ENCODE data around the gene IDI2.
"Not testable (repeated sequence)": the region's sequence is repeated elsewhere in the genome, so short reads cannot be mapped to it uniquely, and the experiment has no call there.

Gene IDI2

DNA sequence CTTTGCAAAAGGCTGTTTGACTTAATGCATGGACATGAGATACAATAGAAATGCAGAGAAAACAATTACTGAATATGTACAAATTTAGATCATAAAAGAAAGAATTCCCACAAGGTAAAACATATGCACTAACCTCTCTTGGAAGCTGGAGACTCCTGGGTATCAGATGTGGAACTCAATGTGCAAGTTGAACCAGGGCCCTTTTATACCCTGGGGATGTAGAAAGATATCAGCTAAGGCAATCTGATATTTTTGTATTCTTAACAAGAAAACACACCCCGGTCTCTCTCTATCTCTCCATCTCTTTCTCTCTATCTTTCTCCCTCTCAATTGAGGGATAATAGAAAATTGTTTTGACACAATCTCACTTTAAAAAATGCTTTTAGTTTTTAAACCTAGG is at the start of gene IDI2:
Gene IDI2 (minus strand): TSS at position 177 of the 400 bp plus-strand sequence. CDS start 1,136 bp downstream, outside the sequence.
- DNase-seq = no peak

DNA sequence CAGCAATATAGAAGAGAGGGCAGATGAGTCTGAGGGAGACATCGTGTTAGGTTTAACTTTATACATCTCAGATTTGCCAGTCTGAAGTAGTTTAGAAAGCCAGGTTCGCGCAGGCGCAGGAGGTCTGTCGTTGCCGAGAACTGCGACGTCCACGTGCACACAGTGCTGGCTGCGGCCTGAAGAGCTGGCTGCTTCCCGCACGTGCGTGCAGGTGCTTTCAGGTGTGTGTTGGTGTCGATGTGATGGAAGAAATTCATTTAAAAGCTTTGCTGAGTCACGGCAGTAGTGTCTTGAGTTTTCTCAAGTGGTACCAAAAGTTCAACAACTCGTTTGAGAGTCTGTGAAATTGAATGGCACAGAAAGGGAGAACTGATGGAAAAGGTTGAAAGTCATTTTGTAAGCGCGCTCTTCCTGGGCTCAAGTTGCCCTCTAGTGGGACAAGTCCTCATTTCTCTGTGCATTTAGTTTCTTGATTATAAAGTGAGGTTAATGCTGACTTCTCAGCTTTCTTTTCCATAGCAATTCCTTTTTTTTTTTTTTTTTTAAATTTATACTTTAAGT is 49.2 kb upstream of the IDI2 start:
- DNase-seq = peak; percentile 26

DNA sequence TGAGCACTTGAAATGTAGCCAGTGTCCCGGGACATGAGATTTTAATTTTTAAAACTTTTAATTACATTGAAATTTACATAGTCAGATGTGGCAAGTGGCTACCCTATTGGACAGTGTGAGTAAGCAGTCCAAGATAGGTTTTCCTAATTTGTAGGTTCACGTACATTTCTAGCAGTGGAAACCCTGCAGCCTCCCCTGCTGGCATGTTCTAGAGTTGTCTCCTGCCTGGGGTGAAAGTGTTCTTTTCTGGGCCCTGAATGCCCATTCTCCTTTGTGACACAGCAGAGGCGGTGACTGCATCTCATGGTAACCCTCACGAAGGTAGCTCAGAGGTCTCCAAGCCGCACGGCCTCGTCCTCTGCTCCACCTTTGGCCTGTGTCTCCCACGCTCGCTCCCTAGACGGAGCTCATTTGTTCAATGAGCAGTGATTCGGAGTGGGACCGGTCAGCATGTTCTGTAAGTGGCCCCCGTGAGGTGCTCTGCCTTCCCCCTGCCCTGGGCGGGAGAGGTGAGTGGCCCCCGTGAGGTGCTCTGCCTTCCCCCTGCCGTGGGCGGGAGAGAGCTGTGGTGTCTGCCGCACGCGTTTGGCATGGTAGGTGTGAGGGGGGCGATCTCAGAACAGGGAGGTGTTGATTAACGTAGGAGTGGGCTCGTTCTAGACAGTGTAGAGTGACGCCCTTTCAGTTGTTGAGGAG is 48.5 kb upstream of the IDI2 start:
- DNase-seq = no peak

DNA sequence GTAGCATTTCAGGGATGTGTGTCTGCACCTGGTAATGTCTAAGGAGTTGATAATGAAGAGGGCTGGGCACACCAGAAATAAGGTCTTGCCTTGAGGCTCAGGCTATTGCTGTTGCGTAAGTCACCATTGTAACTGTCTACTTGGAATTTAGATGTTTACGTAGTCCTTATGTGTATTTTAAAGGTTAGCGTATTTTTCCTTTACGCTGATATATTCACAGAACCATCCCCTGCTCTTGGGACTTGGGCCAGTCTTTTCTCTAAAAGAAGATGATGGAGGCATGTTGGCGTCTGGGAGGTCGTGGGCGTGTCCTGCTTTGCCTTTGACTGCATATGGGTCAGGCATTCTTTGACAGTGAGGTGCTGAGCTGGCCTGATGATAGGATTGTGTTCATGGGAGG is 45.3 kb upstream of the IDI2 start:
- no peak for DNase-seq

DNA sequence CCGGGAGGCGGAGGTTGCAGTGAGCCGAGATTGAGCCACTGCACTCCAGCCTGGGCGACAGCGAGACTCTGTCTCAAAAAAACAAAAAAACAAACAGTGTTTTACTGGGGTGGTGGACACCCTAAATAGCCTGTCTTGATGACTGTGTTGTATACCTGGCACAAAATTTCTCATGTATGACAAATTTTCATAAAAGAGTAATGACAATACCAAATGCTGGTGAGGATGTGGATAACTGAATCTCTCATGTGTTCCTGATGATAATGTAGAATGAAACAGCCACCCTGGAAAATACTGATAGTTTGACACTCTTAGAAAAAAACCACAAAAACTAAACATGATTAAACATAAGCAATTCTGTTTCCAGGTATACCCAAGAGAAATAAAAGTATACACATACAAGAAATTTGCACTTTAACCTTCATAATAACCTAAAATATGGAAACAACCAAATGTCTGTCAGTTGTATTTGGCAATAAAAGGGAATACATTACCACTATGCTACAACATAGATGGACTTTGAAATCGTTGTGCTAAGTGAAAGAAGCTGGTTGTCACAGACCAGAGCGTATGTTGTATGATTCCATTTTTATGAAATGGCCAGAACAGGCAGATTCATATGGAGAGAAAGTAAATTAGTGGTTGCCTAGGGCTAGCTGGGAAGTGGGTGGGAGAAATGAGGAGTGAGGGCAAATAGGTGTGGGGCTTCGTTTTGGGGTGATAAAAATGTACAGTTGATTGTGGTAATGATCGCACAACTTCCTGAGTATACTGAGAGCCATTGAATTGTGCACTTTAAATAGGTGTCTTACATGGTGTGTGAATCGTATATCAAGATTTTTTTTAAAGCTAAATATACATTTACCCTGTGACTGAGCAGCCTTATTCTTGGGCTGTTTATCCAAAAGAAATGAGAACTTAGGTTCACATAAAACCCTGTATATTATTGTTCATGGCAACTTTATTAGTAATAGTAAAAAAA is 43.0 kb upstream of the IDI2 start:
- no peak for DNase-seq

DNA sequence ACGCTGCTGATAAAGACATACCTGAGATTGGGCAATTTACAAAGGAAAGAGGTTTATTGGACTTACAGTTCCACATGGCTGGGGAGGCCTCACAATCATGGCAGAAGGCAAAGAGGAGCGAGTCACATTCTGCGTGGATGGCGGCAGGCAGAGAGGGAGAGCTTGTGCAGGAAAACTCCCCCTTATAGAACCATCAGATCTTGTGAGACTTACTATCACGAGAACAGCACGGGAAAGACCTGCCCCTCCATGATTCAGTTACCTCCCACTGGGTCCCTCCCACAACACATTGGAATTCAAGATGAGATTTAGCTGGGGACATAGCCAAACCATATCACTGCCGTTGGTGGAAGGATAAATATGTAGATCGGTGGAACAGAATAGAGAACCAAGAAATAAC is 41.1 kb upstream of the IDI2 start:
- DNase-seq = not testable (repeated sequence)

DNA sequence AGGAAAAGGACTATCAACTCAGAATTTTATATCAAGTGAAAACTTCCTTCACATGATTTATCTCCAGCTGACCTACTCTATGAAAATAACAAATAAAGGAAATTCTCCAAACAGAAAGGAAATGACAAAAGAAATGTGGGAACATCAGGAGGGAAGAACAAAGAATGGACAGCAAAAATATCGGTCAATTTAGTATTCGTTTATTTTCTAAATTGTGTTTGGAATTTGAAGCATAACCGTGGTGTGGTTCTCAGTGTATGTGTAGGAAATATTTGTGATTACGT is 39.2 kb upstream of the IDI2 start:
- DNase-seq = no peak

DNA sequence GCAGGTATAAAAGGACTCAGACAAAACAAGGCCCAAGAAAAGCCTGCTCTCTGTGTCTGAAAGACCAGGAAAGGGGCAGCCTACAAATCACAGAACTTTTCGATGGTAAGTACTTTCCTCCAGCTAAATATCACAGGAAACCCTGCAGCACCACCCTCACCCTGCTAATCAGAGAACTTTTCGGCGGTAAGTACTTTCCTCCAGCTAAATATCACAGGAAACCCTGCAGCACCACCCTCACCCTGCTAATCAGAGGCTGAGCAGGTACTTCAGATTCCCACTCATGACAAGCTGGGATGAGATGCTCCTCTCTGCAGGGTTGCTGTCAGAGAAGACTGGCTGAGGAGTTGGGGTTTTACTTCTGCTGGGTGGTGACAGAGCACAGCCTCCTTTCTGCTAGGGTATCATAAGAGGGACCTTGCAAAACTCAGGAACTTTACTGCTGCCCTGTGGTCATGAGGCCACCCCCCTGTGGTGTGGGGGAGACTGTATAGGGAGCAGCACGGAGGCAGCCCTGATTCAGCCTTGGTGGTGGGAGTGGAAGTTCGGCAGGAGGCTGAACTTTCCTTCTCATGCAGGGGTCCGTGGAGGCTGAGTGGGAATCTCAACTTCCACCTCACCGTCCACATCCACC is 37.7 kb upstream of the IDI2 start:
- DNase-seq = no peak

DNA sequence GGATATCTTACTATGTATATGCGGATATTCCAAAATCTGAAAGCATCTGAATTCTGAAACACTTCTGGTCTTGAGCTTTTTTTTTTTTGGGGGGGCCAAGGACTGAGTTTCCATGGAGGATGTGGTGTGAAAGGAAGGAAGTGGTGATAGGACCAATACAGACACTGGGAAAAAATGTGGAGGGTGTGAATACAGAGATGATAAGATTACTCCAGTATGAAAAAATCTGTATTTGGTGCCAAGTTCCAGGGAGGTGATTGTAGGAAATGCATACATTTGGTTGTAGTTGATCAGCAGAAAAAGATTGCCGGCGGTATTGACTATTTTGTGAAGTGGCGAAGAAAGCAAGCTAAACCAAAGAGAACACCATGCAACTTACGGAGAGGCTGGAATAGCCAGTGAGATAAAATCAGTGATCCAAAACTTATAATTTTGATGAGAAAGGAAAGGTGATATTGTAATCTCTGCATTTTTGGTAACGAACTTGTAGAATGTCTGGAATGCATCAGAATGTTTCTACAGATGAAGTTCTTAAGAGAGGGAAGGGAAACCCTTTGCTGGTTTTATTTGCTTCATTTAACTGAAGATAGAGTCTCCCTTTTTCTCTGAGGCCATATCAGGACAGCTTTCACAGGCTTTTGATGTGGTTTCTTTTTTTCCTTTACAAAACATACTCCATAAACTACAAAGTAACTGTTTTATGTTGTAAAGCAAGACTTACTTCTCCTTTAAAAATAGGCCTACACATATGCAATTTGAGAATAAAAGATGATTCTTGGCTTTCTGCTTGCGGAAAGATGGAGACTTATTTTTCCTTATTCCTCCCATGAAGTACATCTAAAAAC is 36.5 kb upstream of the IDI2 start:
- DNase-seq = no peak

DNA sequence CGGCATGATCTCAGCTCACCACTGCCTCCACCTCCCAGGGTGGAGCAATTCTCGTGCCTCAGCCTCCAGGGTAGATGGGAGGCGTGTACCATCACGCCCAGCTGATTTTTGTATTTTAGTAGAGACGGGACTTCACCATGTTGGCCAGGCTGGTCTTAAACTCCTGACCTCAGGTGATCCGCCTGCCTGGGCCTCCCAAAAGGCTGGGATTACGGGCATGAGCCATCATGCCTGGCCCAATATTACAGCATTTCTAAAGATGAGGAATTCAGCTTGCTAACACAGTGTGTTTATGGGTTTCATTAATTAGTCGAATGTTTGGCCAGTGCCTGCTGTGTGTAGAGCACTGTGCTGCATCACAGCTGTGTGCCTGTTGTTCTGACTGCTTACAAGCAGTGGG is 34.2 kb upstream of the IDI2 start:
- DNase-seq = no peak

DNA sequence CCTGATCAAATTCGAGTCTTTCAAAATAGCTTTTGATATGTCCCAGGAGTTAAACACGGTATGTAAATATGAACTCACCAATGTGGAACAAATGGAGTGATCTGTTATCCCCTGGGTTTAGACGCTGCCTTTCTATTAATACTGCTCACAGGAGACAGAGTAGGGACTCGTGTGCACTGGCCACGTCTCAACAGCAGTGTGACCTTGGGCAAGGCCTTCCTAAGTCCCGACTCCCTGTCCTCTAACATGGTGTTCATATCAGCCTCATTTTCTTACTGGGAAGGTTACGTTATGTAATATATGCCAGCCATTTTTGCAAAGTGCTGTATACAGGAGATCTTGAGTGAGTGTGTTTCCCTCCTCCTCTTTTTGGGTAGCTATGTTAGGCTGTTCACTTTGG is 32.4 kb upstream of the IDI2 start:
- no peak for DNase-seq

DNA sequence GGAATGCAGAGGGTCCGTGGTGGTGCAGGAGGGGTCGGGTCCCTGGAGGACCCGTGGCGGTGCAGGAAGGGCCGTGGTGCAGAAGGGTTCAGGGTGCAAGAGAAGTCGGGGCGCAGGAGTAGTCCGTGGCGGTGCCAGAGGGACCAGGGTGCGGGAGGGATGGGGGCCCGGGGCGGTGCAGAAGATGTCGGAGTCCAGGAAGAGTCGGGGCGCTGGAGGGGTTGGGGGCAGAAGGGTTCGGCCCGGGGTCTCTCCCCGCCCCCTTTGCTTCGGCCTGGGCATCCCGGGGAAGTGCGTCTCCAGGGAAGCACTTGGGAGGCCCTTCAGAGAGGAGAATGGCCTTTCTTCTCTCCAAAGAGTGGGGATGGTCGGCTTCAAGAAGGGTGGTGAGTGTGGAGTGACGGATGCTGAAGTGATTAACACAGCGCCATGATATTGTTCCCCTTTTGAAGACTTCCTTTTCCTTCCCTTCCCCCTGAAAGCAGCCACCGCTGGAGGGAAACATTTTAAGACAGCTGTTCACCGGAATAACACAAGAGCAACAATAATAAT is 31.5 kb upstream of the IDI2 start:
- peak; percentile 34 for DNase-seq

DNA sequence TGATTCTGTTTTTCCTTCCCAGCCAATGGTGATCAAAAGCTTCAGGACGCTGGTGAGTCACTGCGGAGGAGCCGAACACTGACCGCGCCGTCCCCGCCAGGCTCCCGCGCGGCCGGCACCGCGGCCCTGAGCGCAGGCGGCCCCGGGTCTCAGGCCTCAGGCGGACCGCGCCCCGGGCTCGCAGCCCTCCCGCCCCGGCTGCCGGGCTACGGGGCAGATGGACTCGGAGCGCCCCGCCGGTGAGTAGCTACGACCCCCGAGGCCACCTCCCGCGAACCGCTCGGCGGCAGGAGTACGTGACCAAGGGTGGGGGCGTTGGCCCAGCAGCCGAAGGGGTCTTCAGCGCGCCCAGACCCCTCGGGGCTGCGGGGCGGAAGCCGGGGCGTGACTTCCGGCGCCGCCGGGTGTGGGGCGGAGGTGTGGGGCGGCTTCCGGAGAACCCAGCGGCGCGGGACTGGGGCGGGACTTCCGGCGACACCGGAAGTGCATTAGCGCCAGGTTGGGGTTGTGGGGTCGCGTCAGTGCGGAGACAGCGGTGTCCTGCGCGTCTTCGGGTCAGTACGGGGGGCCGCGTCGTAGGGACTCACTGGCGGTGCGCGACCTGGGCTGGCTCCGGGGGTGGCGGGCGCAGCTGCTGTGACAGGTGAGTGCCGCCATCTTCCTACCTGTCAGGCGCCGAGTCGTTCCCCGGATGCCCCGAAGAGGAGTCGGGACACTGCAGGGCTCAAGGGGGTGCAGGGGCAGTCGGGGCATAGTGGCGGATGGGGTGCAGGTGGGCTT is 30.9 kb upstream of the IDI2 start, which contains the start of gene WDR37:
Gene WDR37 (plus strand): TSS at position 60 of the 780 bp plus-strand sequence. CDS start 15,771 bp downstream, outside the sequence.
- peak; percentile 92 for DNase-seq

DNA sequence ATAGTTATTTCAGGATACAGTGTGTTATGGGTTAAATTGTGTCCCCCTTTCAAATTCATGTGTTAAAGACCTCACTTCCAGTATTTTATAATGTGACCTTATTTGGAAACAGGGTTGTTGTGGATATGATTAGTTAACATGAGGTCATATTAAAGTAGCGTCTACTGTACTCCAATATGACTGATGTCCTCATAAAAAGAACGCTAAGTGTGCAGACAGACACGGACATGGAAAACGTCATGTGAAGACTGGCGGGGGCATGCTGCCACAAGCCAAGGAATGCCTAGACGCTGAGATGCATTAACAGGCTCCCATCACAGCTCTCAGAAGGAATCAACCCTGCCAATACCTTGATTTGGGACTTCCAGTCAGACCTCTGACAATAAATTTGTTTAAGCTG is 29.0 kb upstream of the IDI2 start:
- no peak for DNase-seq

DNA sequence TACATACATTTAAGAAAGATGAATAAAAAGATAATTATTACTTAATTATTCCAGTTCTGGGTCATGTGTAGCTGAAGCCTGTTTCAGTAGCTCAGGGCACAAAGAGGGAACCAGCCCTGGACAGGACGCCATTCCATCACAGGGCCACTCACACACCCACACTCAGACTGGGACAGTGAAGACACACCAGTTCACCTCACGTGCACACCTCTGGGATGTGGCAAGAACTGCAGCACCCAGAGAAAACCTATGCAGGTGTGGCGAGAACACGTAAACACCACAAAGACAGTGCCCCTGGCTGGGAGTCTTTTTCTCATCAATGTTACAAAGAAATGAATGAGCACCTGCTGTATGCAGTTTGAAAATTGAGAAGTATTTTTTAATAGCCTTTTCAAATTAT is 24.9 kb upstream of the IDI2 start:
- peak; percentile 90 for DNase-seq

DNA sequence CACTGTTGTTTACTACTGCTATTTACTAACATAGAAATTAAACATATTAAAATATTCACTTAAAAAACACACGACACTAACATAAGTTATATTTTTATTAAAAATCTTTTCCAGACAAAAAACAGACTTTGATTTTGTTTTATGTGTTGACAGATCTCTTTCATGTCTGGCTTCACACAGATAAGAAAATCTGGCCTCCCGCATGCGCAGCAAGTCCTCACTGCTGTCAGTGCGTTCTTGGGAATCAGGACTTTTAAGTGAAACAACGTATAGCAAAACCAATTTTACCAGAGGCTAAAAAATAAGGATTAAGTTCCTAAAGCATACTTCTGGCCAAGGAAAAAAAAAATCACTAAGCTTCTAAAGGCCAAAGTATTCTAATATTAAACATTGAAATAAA is 24.5 kb upstream of the IDI2 start:
- peak; percentile 64 for DNase-seq

DNA sequence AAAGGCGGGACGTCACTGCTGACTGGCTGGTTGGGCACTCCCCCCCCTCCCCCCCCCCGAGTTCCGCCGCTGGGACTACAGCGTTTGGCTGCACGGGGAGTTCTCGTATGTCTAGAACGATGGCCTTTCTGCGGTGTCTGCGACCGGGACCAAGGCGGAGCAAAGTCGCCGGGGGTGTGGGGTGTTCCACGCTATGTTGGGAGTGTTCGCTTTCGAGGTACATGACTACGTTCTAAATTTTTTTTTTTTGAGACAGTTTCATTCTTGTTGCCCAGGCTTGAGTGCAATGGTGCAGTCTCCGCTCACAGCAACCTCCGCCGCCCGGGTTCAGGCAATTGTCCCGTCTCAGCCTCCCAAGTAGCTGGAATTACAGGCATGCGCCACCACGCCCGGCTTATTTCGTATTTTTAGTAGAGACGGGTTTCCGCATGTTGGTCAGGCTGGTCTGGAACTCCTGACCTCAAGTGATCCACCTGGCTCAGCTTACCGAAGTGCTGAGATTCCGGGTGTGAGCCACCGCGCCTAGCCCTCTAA is 23.8 kb upstream of the IDI2 start:
- DNase-seq = no peak

DNA sequence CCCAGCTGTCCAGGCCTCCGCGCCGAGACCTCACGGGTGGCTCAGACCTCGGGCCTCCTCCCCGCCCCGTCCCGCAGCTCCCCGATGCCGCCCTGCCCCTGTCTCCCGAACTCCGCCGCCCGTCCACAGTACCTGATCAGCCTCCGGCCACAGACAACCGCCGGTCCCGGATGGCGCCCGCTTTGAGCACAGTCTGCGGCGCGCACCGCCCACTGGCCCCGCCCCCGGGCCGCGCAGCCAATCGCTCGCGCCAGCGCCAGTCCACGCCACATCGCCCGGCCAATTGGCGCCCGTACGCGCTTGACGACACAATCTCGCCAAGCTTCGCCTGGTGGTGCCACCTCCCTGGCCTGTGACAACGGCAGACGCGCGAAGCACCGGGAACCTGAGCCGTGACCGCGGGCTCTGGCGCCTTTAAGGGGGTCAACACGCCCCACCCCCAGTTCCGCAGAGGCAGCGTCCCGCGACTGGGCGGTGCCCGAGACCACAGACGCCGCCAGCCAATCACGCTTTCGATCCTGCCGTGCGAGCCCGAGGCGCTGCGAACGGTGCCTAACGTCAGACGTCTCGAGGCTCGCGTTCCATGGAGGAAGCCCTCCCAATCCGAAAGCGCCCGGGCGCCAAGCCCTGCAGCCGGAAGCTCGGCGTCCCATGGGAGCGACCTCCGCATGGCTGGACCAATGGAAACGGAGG is 23.2 kb upstream of the IDI2 start, which contains the start of gene IDI1:
Gene IDI1 (minus strand): TSS at position 388 of the 693 bp plus-strand sequence. CDS start 116 bp downstream, at position 272.
- peak; percentile 100 for DNase-seq

DNA sequence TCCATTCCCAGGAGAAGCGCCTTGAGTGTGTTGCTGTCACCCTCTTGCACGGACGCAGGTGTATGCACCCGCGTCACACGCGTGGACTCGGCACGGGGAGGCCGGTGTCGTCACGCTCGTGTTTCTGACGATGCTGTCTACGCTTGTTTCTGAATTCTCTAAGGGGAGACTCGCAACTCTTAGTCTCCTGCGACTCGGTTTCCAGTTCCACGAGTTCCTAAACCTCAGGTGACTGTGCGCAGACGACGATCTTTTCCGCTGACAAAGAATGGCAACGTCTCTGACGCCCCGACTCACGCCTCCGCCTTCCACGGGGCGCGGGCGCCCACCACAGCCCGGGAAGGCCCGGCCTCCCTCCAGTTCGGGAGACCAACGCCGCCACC is 22.7 kb upstream of the IDI2 start:
- peak; percentile 76 for DNase-seq

DNA sequence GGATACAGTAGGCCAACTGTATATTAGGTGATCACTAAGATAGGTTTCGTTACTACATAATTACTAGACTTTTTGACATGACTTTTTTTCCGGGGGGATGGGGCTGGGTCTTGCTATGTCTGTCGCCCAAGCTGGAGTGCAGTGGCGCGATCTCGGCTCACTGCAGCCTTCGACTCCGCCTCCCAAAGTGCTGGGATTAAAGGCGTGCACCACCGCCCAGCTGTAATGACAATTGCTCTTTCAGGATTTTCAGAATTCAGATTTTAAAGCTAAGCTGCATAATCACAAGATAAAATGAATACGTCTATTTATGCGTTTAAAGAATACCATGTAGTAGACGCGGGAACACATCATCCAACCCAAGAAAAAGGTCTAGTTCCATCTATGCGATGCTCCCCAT is 22.3 kb upstream of the IDI2 start:
- peak; percentile 65 for DNase-seq
